CD4-positive, alpha-beta T cell (primary cell): ENCODE data around the gene AKR1C2. TPM values are rescaled to one million over a fixed set of nuclear protein-coding genes. Genes with fewer than 3 reads are reported as not detected.
"Not testable (repeated sequence)": the region's sequence is repeated elsewhere in the genome, so short reads cannot be mapped to it uniquely, and the experiment has no call there.

Experiments
- ATAC-seq: fragments of 200-7000 bp; cut with Tn5 transposase; one replicate; pipeline ENCODE4 v1.10.0; 2022; ENCODE audit warnings: mild to moderate bottlenecking; ENCODE audit not compliant: poor library complexity
- CTCF ChIA-PET: fragments of 350-600 bp; sonication (Branson Sonifier 250); formaldehyde crosslinking; loops from one replicate; lab custom pipeline; 2021; ENCODE audit warnings: antibody characterized with exemption, inconsistent platforms; lab: Charles Lee
- POLR2A ChIA-PET: fragments of 350-600 bp; sonication (Branson Sonifier 250); formaldehyde crosslinking; loops from one replicate; lab custom pipeline; 2021; ENCODE audit warnings: antibody characterized with exemption, inconsistent platforms; lab: Charles Lee
- DNase-seq, 14 experiments: peaks; one replicate each; pipeline ENCODE4 v3.0.0-alpha.2; 2013 to 2020; ENCODE audit warnings: mixed read lengths in 2 of 14
- H3K27ac ChIP-seq, 2 donors: one replicate each; pipeline versions ENCODE4 v1.5.1 to v1.7.0; 2013; ENCODE audit warnings: low read length in 2 of 2, low read depth in 1 of 2, mild to moderate bottlenecking in 1 of 2
- H3K27me3 ChIP-seq, 2 experiments: 1 replicate in 1 of 2; 2 replicates in 1 of 2; pipeline versions ENCODE4 v1.6.1 to v1.7.0; 2013; ENCODE audit warnings: low read length in 2 of 2, control low read depth in 1 of 2, mild to moderate bottlenecking in 1 of 2, moderate library complexity in 1 of 2; ENCODE audit not compliant: insufficient read depth in 2 of 2, control insufficient read depth in 1 of 2
- H3K36me3 ChIP-seq: one replicate; pipeline ENCODE4 v1.6.1; 2013; ENCODE audit warnings: low read length, control low read depth; ENCODE audit not compliant: insufficient read depth
- H3K4me1 ChIP-seq: one replicate; pipeline ENCODE4 v1.6.1; 2013; ENCODE audit warnings: low read length, control low read depth; ENCODE audit not compliant: insufficient read depth
- H3K4me3 ChIP-seq: one replicate; pipeline ENCODE4 v1.5.1; 2013; ENCODE audit warnings: mild to moderate bottlenecking, low read length, moderate library complexity
- H3K9me3 ChIP-seq, 2 experiments: 1 replicate in 1 of 2; 2 replicates in 1 of 2; pipeline versions ENCODE4 v1.6.1 to v1.7.0; 2013; ENCODE audit warnings: low read length in 2 of 2, mild to moderate bottlenecking in 2 of 2, control low read depth in 1 of 2, moderate library complexity in 1 of 2; ENCODE audit not compliant: control insufficient read depth in 1 of 2, insufficient read depth in 1 of 2
- H3K27ac Mint-ChIP-seq: one replicate; pipeline ENCODE4 v1.8.0; 2020; ENCODE audit warnings: mixed read lengths
- H3K27me3 Mint-ChIP-seq: one replicate; pipeline ENCODE4 v1.8.0; 2021; ENCODE audit warnings: mixed read lengths
- H3K36me3 Mint-ChIP-seq: one replicate; pipeline ENCODE4 v1.8.0; 2021; ENCODE audit warnings: low read depth, mixed read lengths
- H3K4me1 Mint-ChIP-seq: one replicate; pipeline ENCODE4 v1.8.0; 2021; ENCODE audit warnings: low read depth, mixed read lengths
- H3K4me3 Mint-ChIP-seq: one replicate; pipeline ENCODE4 v1.8.0; 2020; ENCODE audit warnings: mild to moderate bottlenecking, mixed read lengths
- H3K9me3 Mint-ChIP-seq: one replicate; pipeline ENCODE4 v1.8.0; 2020; ENCODE audit warnings: mixed read lengths
- intact Hi-C, 2 experiments: fragments of 100-400 bp; cut with DNase I in 1 of 2; cut with micrococcal nuclease in 1 of 2; formaldehyde crosslinking; loops; one replicate each; pipeline versions ENCODE4 v1.15.1 to v1.9.0; 2023 to 2025; cut with DNase I, micrococcal nuclease
- total RNA-seq, 174 experiments: library from RNA in 2 of 174; stranded (reverse) in 2 of 174; gene quantifications; one replicate each; pipeline ENCODE4 v1.2.3 and lab custom pipeline; 2021 to 2026
- TF ChIP-seq, protein P1 (sequence below): fragments of 200-600 bp; IDR thresholded peaks from one replicate; pipeline ENCODE4 v1.8.0; 2022; ENCODE audit warnings: antibody characterized with exemption, mild to moderate bottlenecking

AKR1C2 gene
- total RNA-seq, 2 experiments from 2014 or later: 0.41 TPM; not detected in 1

DNA sequence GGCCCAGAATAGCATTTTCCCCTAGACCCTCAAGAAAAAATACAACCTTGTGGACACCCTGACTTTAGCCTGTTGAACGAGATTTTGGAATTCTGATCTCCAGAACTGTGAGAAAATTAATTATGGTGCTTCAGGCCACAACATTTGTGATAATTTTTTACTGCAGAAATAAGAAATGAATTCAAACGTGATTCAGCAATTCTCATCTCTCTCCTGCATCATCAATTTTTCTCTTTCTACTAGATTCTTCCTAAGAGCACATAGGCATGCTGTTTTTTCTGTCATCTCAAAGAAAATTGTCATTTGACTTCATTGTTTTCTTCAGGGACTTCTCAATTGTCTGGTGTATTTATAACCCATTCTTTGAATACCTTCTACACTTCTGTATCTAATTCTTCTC lies 8.9 kb upstream of the AKR1C2 start:
- intact Hi-C loops: no loop called here
- TF ChIP-seq, protein P1, sequence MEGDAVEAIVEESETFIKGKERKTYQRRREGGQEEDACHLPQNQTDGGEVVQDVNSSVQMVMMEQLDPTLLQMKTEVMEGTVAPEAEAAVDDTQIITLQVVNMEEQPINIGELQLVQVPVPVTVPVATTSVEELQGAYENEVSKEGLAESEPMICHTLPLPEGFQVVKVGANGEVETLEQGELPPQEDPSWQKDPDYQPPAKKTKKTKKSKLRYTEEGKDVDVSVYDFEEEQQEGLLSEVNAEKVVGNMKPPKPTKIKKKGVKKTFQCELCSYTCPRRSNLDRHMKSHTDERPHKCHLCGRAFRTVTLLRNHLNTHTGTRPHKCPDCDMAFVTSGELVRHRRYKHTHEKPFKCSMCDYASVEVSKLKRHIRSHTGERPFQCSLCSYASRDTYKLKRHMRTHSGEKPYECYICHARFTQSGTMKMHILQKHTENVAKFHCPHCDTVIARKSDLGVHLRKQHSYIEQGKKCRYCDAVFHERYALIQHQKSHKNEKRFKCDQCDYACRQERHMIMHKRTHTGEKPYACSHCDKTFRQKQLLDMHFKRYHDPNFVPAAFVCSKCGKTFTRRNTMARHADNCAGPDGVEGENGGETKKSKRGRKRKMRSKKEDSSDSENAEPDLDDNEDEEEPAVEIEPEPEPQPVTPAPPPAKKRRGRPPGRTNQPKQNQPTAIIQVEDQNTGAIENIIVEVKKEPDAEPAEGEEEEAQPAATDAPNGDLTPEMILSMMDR: no peak

DNA sequence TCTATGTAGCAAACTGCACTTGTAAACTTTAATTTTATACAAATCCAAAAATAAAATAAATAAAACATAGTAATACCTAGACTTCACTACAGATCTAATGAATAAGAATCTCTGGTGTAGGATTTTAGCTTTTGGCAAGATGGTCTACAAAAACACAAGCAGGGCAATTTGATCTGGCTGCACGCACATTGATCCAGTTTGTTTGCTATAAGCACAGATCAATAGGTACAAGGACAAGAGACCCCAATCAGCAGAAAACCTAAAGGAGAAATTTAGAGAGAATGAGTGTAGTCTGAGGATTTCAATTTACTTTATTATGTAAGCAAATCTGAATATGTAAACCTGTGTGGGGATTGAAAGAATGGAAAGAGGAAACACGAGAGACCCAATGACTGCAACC lies 7.7 kb upstream of the AKR1C2 start:
- H3K4me1 Mint-ChIP-seq, ATAC-seq, H3K4me3 Mint-ChIP-seq, DNase-seq, intact Hi-C loops, H3K4me3 ChIP-seq, H3K4me1 ChIP-seq, POLR2A ChIA-PET, H3K27me3 ChIP-seq, H3K27ac ChIP-seq, H3K36me3 ChIP-seq, H3K9me3 ChIP-seq, H3K27me3 Mint-ChIP-seq, H3K27ac Mint-ChIP-seq, CTCF ChIA-PET, H3K9me3 Mint-ChIP-seq, H3K36me3 Mint-ChIP-seq: not testable (repeated sequence)

More for the DNA sequence above, 8.9 kb upstream of the AKR1C2 start:
- H3K9me3 Mint-ChIP-seq: no peaks in the 10 kb centered on the region
- H3K4me3 Mint-ChIP-seq: no peak overlapping the region
- ATAC-seq (no peak), DNase-seq (no peak)
- no peak overlapping the region for H3K27ac ChIP-seq
- H3K4me3 ChIP-seq: no peak overlapping the region
- no peaks in the 10 kb centered on the region for H3K36me3 ChIP-seq
- no peaks in the 10 kb centered on the region for H3K27me3 Mint-ChIP-seq
- no peaks in the 10 kb centered on the region for H3K4me1 Mint-ChIP-seq
- ChIA-PET POLR2A (no interaction called here), CTCF (no interaction called here)
- H3K27ac Mint-ChIP-seq: no peak overlapping the region
- no peaks in the 10 kb centered on the region for H3K4me1 ChIP-seq
- no peaks in the 10 kb centered on the region for H3K36me3 Mint-ChIP-seq
- H3K9me3 ChIP-seq: no peaks in the 10 kb centered on the region
- H3K27me3 ChIP-seq: no peaks in the 10 kb centered on the region

DNA sequence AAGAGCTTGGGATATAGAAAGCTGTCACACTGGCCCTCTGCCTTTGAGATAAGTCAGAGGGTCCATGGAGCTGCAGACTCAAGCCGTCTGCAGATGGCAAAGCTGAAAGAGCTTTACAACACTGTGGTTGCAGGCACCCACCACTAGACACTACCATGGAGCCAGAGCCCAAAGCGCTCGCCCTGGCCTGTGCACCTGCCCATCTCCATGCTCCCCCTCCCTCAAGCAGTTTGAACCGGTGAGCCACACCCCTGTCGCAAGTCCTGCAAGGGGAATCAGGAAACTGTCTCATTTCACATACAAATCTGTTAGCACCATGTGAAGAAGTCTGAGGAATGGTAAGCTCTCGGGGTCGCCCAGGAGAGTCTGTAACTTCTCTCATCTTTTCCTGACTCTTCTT lies 6.4 kb upstream of the AKR1C2 start:
- H3K9me3 Mint-ChIP-seq, H3K4me1 ChIP-seq, DNase-seq, POLR2A ChIA-PET, H3K36me3 Mint-ChIP-seq, H3K27ac ChIP-seq, H3K4me3 ChIP-seq, intact Hi-C loops, H3K27me3 ChIP-seq, H3K36me3 ChIP-seq, ATAC-seq, H3K4me3 Mint-ChIP-seq, H3K27me3 Mint-ChIP-seq, CTCF ChIA-PET, H3K27ac Mint-ChIP-seq, H3K4me1 Mint-ChIP-seq, H3K9me3 ChIP-seq: not testable (repeated sequence)

DNA sequence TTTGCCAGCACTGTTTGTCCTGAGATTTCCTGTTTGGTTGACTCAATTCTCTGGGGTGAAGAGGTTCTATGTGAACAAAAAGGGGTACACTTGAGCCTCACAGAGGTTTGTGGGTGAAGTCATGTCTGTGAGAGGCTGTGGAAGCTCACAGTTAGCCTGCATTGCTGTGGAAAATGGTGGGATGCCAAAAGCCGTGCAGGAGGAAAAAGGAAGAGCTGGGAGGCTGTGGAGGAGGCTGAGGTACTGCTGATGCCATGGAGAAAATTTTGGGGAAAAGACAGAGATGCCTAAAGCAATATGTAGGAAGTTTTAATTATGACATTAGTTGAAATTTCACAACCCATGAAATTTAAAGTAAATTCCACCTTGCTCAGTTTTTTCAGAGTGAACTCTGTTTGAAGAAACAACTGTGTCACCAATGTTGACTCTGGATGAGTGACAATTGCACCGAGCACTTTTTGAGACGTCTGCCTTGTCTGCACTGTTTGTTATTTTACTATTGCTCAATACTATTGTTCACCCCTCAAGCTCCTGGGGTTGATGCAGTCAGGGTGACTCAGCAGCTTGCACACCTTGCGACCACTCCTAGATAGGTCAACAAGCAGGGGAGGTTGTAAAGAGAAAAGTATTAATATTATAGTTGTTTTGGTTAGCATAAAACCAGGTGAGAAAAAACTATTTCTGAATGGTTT lies 5.3 kb upstream of the AKR1C2 start:
- intact Hi-C loops, H3K36me3 Mint-ChIP-seq, POLR2A ChIA-PET, ATAC-seq, H3K27ac Mint-ChIP-seq, H3K4me1 Mint-ChIP-seq, H3K4me3 ChIP-seq, H3K27me3 ChIP-seq, H3K9me3 Mint-ChIP-seq, H3K4me3 Mint-ChIP-seq, H3K27ac ChIP-seq, H3K36me3 ChIP-seq, DNase-seq, CTCF ChIA-PET, H3K4me1 ChIP-seq, H3K9me3 ChIP-seq, H3K27me3 Mint-ChIP-seq: not testable (repeated sequence)

DNA sequence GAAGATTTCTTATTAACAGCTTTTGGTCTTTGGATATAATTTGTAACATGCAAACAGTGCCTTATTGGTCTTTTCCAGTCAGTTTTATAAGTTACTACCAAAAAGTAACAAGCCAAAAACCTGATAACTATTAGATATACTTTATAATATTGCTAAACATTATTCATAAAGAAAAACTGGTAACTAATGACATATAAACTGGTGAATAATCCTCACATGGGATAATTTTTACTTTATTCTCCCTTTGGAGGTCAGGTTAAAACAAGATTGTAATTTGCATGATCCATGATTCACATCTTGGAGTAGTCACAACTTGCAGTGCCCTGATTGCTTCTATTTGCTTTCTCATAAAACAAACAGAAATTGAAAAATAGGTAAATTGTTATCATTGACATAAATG lies 844 bp upstream of the AKR1C2 start:
- H3K27ac Mint-ChIP-seq, ATAC-seq, H3K4me3 ChIP-seq, H3K27me3 ChIP-seq, DNase-seq, H3K9me3 Mint-ChIP-seq, H3K4me1 Mint-ChIP-seq, H3K9me3 ChIP-seq, H3K36me3 ChIP-seq, intact Hi-C loops, H3K4me3 Mint-ChIP-seq, H3K36me3 Mint-ChIP-seq, POLR2A ChIA-PET, H3K4me1 ChIP-seq, CTCF ChIA-PET, H3K27me3 Mint-ChIP-seq, H3K27ac ChIP-seq: not testable (repeated sequence)

DNA sequence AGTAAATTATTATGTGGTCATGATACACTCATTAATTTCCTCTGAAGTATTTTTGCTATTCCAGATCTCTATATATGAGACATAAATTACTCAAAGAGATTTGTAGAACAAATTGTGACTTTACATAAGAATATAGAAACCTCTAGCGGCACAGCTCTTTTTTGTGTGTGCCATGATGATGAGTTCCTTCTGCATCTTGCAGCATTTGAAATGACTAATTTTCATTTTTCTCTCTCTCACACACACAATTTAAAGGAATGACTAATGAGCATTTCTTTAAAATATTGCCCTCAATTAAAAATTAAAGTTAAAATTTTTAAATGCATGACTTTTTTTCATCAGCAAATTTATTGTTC lies 351 bp upstream of the AKR1C2 start:
- H3K4me3 Mint-ChIP-seq, H3K27me3 ChIP-seq, H3K4me3 ChIP-seq, H3K4me1 ChIP-seq, H3K9me3 ChIP-seq, H3K9me3 Mint-ChIP-seq, H3K27me3 Mint-ChIP-seq, DNase-seq, H3K36me3 ChIP-seq, ATAC-seq, intact Hi-C loops, POLR2A ChIA-PET, H3K36me3 Mint-ChIP-seq, CTCF ChIA-PET, H3K4me1 Mint-ChIP-seq, H3K27ac ChIP-seq, H3K27ac Mint-ChIP-seq: not testable (repeated sequence)
